MCF 10A (cell line): ENCODE results near the gene KIAA0319L. TPM values are rescaled to one million over a fixed set of nuclear protein-coding genes. Genes with fewer than 3 reads are reported as not detected.

Experiments
- BruUV-seq: library from RNA; stranded (reverse); fragments of 400-500 nt; replicated peaks from 2 replicates; lab custom pipeline; 2021; lab: Mats Ljungman, UMichigan
- CTCF ChIA-PET: fragments of 300-600 bp; sonication (Branson Sonifier 250); formaldehyde crosslinking; extraction: SDS; loops from one replicate; lab custom pipeline; 2021; ENCODE audit warnings: antibody characterized with exemption, inconsistent platforms; lab: Yijun Ruan, JAX
- POLR2A ChIA-PET: fragments of 300-600, 350-650 bp; sonication (Branson Sonifier 250); formaldehyde crosslinking; extraction: SDS; loops from one replicate; lab custom pipeline; 2020; ENCODE audit warnings: antibody characterized with exemption, inconsistent platforms; lab: Yijun Ruan, JAX
- DNase-seq: peaks from one replicate; pipeline ENCODE4 v3.0.0-alpha.2; 2018; ENCODE audit not compliant: unreplicated experiment
- H3K27ac Mint-ChIP-seq: one replicate; pipeline ENCODE4 v1.8.0; 2022; ENCODE audit warnings: mild to moderate bottlenecking, low read depth, mixed read lengths; ENCODE audit not compliant: unreplicated experiment
- H3K27me3 Mint-ChIP-seq: one replicate; pipeline ENCODE4 v1.8.0; 2022; ENCODE audit warnings: mixed read lengths; ENCODE audit not compliant: insufficient read depth, unreplicated experiment
- H3K36me3 Mint-ChIP-seq: one replicate; pipeline ENCODE4 v1.8.0; 2022; ENCODE audit warnings: mild to moderate bottlenecking, moderate library complexity, mixed read lengths; ENCODE audit not compliant: insufficient read depth, unreplicated experiment
- H3K4me1 Mint-ChIP-seq: one replicate; pipeline ENCODE4 v1.8.0; 2022; ENCODE audit warnings: mixed read lengths; ENCODE audit not compliant: insufficient read depth, unreplicated experiment
- H3K4me3 Mint-ChIP-seq: one replicate; pipeline ENCODE4 v1.8.0; 2022; ENCODE audit warnings: mild to moderate bottlenecking, moderate library complexity, mixed read lengths; ENCODE audit not compliant: unreplicated experiment
- H3K9me3 Mint-ChIP-seq: one replicate; pipeline ENCODE4 v1.8.0; 2022; ENCODE audit warnings: mixed read lengths; ENCODE audit not compliant: unreplicated experiment
- CTCF ChIP-seq: fragments of 200-600 bp; IDR thresholded peaks from one replicate; pipeline ENCODE4 v1.8.0; 2022; ENCODE audit warnings: antibody characterized with exemption, mild to moderate bottlenecking; ENCODE audit not compliant: unreplicated experiment
- intact Hi-C: fragments of 100-400 bp; cut with micrococcal nuclease; formaldehyde crosslinking; loops from 2 replicates; pipeline ENCODE4 v1.14.1; 2022
- total RNA-seq: library from RNA; stranded (reverse); gene quantifications from 2 replicates; pipeline ENCODE4 v1.2.3, GENCODE V29; 2022

KIAA0319L gene
- total RNA-seq, 1 experiment from 2014 or later = 50.7 TPM

GRCh38 chr1:35568975-35569395 lies 11.8 kb upstream of the KIAA0319L start:
- POLR2A ChIA-PET = interaction anchor here (0.8 to 3.0 kb wide), 7 partner anchors 13 to 201 kb away, joined by 3 to 26 read pairs (median 3); partner anchors contain the start of genes CLSPN, KIAA0319L and NCDN
- H3K9me3 Mint-ChIP-seq = no peaks in the 10 kb centered on the region
- TF ChIP-seq CTCF = peak; percentile 78
- peaks cover 27% of the 10 kb centered on the region for H3K4me1 Mint-ChIP-seq
- no peak overlapping the region for H3K27ac Mint-ChIP-seq
- intact Hi-C loops = loop anchor here (1.0 to 5.0 kb wide), 4 partner anchors 73 to 205 kb away; partner anchors contain the start of gene PSMB2
- no TSS peak for BruUV-seq
- peaks cover 9% of the 10 kb centered on the region for H3K27me3 Mint-ChIP-seq
- no peak overlapping the region for H3K4me3 Mint-ChIP-seq
- peaks cover 6% of the 10 kb centered on the region for H3K36me3 Mint-ChIP-seq
- CTCF ChIA-PET = interaction anchor here (0.6 to 9.2 kb wide), 38 partner anchors 11 to 1409 kb away, joined by 3 to 177 read pairs (median 4); partner anchors contain the start of genes C1orf216, CLSPN and KIAA0319L
- DNase-seq = peak; percentile 77

GRCh38 chr1:35567947-35568558 lies 10.8 kb upstream of the KIAA0319L start:
- Mint-ChIP-seq H3K27me3 (peaks cover 9% of the 10 kb centered on the region), H3K4me1 (peaks cover 28% of the 10 kb centered on the region), H3K27ac (no peak overlapping the region), H3K36me3 (peaks cover 6% of the 10 kb centered on the region), H3K4me3 (no peak overlapping the region), H3K9me3 (no peaks in the 10 kb centered on the region)
- BruUV-seq = no TSS peak
- ChIA-PET POLR2A (interaction anchor here (0.7 to 3.0 kb wide), 6 partner anchors 12 to 202 kb away, joined by 3 to 26 read pairs (median 7); partner anchors contain the start of genes CLSPN, KIAA0319L and NCDN), CTCF (interaction anchor here (0.6 to 9.2 kb wide), 31 partner anchors 10 to 251 kb away, joined by 3 to 177 read pairs (median 4); partner anchors contain the start of genes C1orf216, CLSPN and KIAA0319L)
- no peak for TF ChIP-seq CTCF
- intact Hi-C loops = loop anchor here (5.0 kb wide), 1 partner anchor 74 kb away; the partner anchor contains the start of gene PSMB2
- DNase-seq = no peak

- Mint-ChIP-seq H3K27me3 (no peaks in the 10 kb centered on the region), H3K27ac (no peak overlapping the region), H3K36me3 (peaks cover 21% of the 10 kb centered on the region), H3K4me3 (no peak overlapping the region), H3K4me1 (peaks cover 35% of the 10 kb centered on the region), H3K9me3 (no peaks in the 10 kb centered on the region)
- no TSS peak for BruUV-seq
- intact Hi-C loops = loop anchor here (2.0 to 5.0 kb wide), 2 partner anchors 77 to 363 kb away; partner anchors contain the start of gene PSMB2
- POLR2A ChIA-PET = interaction anchor here (1.1 to 2.4 kb wide), 3 partner anchors 9 to 116 kb away, joined by 3 to 9 read pairs (median 4); partner anchors contain the start of genes KIAA0319L and NCDN
- CTCF ChIA-PET = interaction anchor here (0.6 to 9.2 kb wide), 9 partner anchors 28 to 214 kb away, joined by 3 to 177 read pairs (median 6); no protein-coding TSS in a partner anchor
- no peak for TF ChIP-seq CTCF
- no peak for DNase-seq
These were observed 8.5 kb upstream of the KIAA0319L start for GRCh38 chr1:35565742-35566133.
